WTC11 (cell line): ENCODE results near the gene TNS3. TPM values are rescaled to one million over a fixed set of nuclear protein-coding genes. Genes with fewer than 3 reads are reported as not detected.

Experiments
- ATAC-seq: fragments of 200-7000 bp; cut with Tn5 transposase; 2 replicates; pipeline ENCODE4 v1.10.0; 2021; ENCODE audit warnings: mild to moderate bottlenecking, moderate library complexity
- CTCF ChIA-PET: fragments of 300-600 bp; sonication (Branson Sonifier 250); formaldehyde crosslinking; loops from one replicate; lab custom pipeline; 2021; ENCODE audit warnings: antibody characterized with exemption; lab: Charles Lee
- POLR2A ChIA-PET: fragments of 350-600 bp; sonication (Branson Sonifier 250); formaldehyde crosslinking; loops from one replicate; lab custom pipeline; 2021; ENCODE audit warnings: antibody characterized with exemption; lab: Charles Lee
- DNase-seq: peaks from one replicate; pipeline ENCODE4 v3.0.0; 2021; ENCODE audit warnings: low spot score
- H3K27ac Mint-ChIP-seq: 2 replicates; pipeline ENCODE4 v1.8.0; 2021; ENCODE audit warnings: mixed read lengths
- H3K27me3 Mint-ChIP-seq: 2 replicates; pipeline ENCODE4 v1.8.0; 2021; ENCODE audit warnings: low read depth, mild to moderate bottlenecking, moderate library complexity, mixed read lengths
- H3K36me3 Mint-ChIP-seq: 2 replicates; pipeline ENCODE4 v1.8.0; 2021; ENCODE audit warnings: mixed read lengths
- H3K4me1 Mint-ChIP-seq: 2 replicates; pipeline ENCODE4 v1.8.0; 2022; ENCODE audit warnings: mixed read lengths
- H3K4me3 Mint-ChIP-seq: 2 replicates; pipeline ENCODE4 v1.8.0; 2021; ENCODE audit warnings: mild to moderate bottlenecking, moderate library complexity, mixed read lengths
- H3K9me3 Mint-ChIP-seq: 2 replicates; pipeline ENCODE4 v1.8.0; 2021; ENCODE audit warnings: mixed read lengths
- ARID4B ChIP-seq: sonication (generic); formaldehyde crosslinking; IDR thresholded peaks from 2 replicates; pipeline ENCODE4 v1.8.0; 2023; ENCODE audit warnings: missing genetic modification reagents, mild to moderate bottlenecking, borderline replicate concordance
- ATF1 ChIP-seq: sonication (generic); formaldehyde crosslinking; IDR thresholded peaks from 2 replicates; pipeline ENCODE4 v1.8.1; 2023; ENCODE audit warnings: mild to moderate bottlenecking, moderate library complexity, missing genetic modification reagents
- CBFB ChIP-seq: sonication (generic); formaldehyde crosslinking; IDR thresholded peaks from 2 replicates; pipeline ENCODE4 v1.8.1; 2022; ENCODE audit warnings: mild to moderate bottlenecking, low read depth, missing genetic modification reagents
- FOXJ3 ChIP-seq: sonication (generic); formaldehyde crosslinking; IDR thresholded peaks from 2 replicates; pipeline ENCODE4 v1.9.0; 2021; ENCODE audit warnings: missing genetic modification reagents, mild to moderate bottlenecking, borderline replicate concordance
- KAT7 ChIP-seq: sonication (generic); formaldehyde crosslinking; IDR thresholded peaks from 2 replicates; pipeline ENCODE4 v1.8.1; 2023; ENCODE audit warnings: missing genetic modification reagents, mild to moderate bottlenecking, borderline replicate concordance
- MAX ChIP-seq: sonication (generic); formaldehyde crosslinking; IDR thresholded peaks from 2 replicates; pipeline ENCODE4 v1.8.0; 2022; ENCODE audit warnings: mild to moderate bottlenecking, missing genetic modification reagents
- PRDM15 ChIP-seq: sonication (generic); formaldehyde crosslinking; IDR thresholded peaks from 2 replicates; pipeline ENCODE4 v1.8.0; 2022; ENCODE audit warnings: missing genetic modification reagents
- RELA ChIP-seq: sonication (generic); formaldehyde crosslinking; IDR thresholded peaks from 2 replicates; pipeline ENCODE4 v1.8.1; 2022; ENCODE audit warnings: missing genetic modification reagents, mild to moderate bottlenecking, borderline replicate concordance
- SMAD4 ChIP-seq: sonication (generic); formaldehyde crosslinking; IDR thresholded peaks from 2 replicates; pipeline ENCODE4 v1.8.0; 2022; ENCODE audit warnings: mild to moderate bottlenecking, missing genetic modification reagents
- SP1 ChIP-seq: sonication (generic); formaldehyde crosslinking; conservative IDR thresholded peaks from 2 replicates; pipeline ENCODE4 v1.8.1; 2022; ENCODE audit warnings: missing genetic modification reagents
- STAT6 ChIP-seq: sonication (generic); formaldehyde crosslinking; conservative IDR thresholded peaks from 2 replicates; pipeline ENCODE4 v1.8.1; 2023; ENCODE audit warnings: mild to moderate bottlenecking, low read depth, missing genetic modification reagents, moderate library complexity
- TCF7 ChIP-seq: sonication (generic); formaldehyde crosslinking; IDR thresholded peaks from 2 replicates; pipeline ENCODE4 v1.8.0; 2022; ENCODE audit warnings: mild to moderate bottlenecking, low read depth, missing genetic modification reagents, moderate library complexity
- total RNA-seq: library from RNA; stranded (reverse); gene quantifications from 3 replicates; pipeline ENCODE4 v1.2.3, GENCODE V29; 2021

Gene TNS3
- total RNA-seq, 1 experiment from 2014 or later = 37.7 TPM

- POLR2A ChIA-PET = no interaction called here
- H3K27ac Mint-ChIP-seq = peak overlapping the region; percentile 19; the same call in 1 of the 2 replicates
- DNase-seq (no peak), ATAC-seq (no peak)
- CTCF ChIA-PET = no interaction called here
- no peaks in the 10 kb centered on the region for H3K36me3 Mint-ChIP-seq
- H3K9me3 Mint-ChIP-seq = no peaks in the 10 kb centered on the region
- peaks cover 13% of the 10 kb centered on the region for H3K4me1 Mint-ChIP-seq
- no peak overlapping the region for H3K4me3 Mint-ChIP-seq
- no peaks in the 10 kb centered on the region for H3K27me3 Mint-ChIP-seq
- TF ChIP-seq MAX (CRISPR knock-in tag) (no peak), PRDM15 (CRISPR knock-in tag) (no peak), RELA (CRISPR knock-in tag) (no peak)
Measured at GRCh38 chr7:47405921-47406800, 175.8 kb downstream of the TNS3 start.

- no peaks in the 10 kb centered on the region for H3K36me3 Mint-ChIP-seq
- ATAC-seq = no peak
- TF ChIP-seq STAT6 = no peak
- no peak for TF ChIP-seq ATF1 (CRISPR knock-in tag)
- no peak for TF ChIP-seq KAT7
- no peak for TF ChIP-seq SP1 (CRISPR knock-in tag)
- TF ChIP-seq TCF7 = no peak
- no peak for TF ChIP-seq CBFB
- TF ChIP-seq SMAD4 (CRISPR knock-in tag) = no peak
- TF ChIP-seq ARID4B = no peak
- TF ChIP-seq FOXJ3 (CRISPR knock-in tag) = no peak
- TF ChIP-seq, all 79 proteins: peak for 0
- CTCF ChIA-PET = no interaction called here
- DNase-seq = no peak
- Mint-ChIP-seq H3K4me1 (peaks cover 14% of the 10 kb centered on the region), H3K9me3 (no peaks in the 10 kb centered on the region), H3K27ac (peak overlapping the region; percentile 19; the same call in 1 of the 2 replicates), H3K4me3 (no peak overlapping the region), H3K27me3 (no peaks in the 10 kb centered on the region)
- POLR2A ChIA-PET = no interaction called here
Measured at GRCh38 chr7:47405286-47405904, 176.5 kb downstream of the TNS3 start.
